ENCODE data around the gene CAPN5.
A peak's percentile ranks its signal among the peaks of the same experiment; 100 is the strongest.

CAPN5 gene

DNA sequence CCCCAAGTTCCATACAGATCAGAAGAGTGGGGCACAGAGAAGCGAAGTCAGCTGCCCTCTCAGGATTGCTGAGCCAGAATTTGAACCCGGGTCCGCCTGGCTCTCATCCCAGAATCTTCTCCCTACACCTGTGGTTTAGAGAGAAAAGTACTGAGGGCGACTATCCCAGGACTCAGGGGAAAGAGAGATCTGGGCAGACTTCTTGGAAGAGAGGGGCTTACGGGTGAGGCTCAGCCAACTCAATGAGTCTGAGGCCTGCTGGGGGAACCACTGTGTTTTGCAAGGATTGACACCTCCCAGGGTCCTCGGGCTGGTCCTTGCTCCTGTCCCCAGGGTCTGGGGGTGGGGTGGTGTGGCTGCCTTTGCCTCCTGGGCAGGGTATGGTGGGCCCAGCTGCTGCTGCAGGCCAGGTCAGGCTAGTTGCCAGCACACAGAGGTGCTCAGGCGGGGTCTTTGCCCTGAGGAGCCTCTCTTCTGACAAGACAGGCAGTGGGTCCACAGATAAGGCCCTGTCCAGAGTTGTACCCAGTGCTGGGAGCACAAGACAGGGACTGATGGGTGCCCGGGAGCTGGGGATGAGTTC, 1.2 kb downstream of the CAPN5 start:
- DNase-seq, result no peak

DNA sequence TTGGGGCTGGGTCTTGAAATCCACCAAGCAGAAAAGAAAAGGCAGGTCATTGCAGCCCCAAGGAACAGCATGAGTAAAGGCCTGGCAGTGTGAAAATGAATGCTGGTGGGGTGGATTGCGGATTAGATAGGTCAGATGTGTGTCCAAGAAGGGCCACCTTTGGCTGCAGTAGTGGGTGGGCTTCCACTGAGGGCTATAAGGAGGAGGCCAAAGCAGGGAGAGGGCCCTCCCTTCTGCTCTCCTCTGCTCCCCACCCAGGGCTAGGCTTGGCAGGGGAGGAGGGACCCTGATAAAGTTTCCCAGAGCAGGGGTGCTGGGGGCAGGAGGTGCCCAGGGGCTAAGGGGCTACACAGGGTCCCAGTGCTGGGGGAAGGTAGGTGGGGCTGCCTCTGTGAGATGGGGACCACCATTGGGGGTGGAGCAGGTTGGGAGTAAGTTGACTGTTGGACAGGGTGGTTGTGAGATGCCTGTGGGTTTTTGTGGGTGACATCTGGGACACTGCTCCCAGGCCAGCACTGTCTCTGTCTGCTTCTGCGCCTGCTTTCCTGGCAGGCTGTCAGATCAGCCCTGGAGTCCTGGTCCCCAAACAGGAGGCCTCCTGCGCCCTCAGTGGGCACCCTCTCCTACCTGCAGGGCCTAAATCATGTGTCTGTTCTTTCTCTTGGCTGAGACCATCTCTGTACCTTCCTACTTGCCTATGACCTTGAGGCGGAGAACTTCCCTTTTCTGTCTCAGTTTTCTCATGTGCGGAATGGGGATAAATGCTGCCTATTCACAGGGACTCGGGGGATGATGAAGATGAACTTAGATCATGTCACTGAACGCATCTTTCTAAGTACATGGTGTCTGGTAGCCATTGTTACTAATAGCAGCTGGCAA, 1.9 kb downstream of the CAPN5 start:
- no peak for DNase-seq

DNA sequence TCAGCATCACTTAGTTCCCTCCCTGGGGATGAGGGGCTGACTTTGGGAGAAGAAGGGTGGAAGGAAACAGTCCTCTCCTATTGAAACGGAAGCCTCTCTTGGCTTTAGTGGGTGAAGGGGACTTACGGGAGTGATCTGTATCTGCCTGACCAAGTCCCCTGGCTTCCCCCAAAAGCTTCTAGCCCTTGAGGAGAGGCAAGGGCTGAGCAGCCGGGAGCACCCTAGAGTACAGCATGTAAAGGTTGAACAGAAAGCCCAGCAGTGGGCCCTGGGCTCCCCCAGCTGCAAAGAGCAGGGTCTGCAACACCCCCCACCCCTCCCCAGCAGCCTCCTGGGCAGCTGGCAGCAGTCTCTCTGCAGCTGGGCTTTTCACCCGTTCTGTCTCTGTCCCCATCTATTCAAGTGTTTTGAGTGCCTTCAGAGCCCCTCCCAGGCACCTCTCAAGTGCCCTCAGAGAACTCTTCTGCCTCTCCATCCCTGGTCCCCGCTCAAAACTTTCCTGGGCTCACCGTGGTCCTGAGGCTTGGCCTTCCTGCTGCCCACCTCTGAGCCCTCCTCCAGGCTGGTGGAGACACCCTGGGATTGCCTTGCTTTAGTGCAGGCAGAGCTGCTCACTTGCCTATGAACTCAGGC, 2.7 kb downstream of the CAPN5 start:
- no peak for DNase-seq

DNA sequence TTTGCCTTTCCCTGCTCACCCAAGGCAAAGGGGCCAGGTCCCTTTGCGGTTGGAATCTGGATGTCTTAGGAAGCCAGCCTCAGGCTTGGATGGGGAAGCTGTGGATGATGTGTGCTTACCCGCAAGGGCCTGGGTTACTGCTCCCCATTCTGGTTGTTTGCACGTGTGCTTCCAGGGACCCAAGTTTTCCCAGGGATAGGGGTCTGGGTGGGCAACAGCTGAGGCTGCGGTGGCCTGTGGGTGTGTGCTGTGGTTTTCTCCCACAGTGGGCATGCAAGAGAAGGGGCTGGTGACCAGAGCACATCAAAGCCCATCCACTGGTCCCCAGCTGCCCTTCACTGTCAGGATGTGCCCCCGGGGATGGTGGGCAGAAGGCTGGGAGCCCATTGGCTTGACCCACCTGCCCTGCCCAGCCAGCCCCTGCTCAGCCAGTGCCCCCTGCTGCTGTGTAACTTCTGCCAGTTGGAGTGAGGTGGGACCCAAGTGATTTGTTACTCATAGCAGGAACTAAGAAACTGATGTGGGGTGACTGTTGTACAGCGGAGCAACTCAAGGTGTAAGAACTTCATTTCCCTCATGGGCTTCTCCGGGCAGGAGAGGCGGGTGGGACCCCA, 3.3 kb downstream of the CAPN5 start:
- DNase-seq, result no peak

DNA sequence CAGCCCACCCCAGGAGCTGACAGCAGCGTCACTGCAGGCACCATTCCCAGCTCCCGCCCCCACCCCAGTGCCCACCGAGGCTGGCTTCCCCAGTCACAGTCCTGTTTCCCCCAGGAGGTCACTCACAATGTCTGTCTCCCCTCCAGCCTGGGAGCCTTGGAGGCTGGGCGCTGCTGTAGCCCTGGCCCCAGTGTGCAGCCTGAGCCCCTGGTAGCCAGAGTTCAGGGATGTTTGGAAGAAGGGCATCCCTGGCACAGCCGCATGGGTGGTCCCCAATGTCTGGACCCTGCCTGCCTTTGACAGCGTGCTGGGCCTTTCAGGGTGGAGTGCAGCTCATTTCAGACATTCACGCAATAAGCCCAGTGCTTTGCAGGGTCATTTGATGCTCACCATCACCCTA, 4.3 kb downstream of the CAPN5 start:
- no peak for DNase-seq

DNA sequence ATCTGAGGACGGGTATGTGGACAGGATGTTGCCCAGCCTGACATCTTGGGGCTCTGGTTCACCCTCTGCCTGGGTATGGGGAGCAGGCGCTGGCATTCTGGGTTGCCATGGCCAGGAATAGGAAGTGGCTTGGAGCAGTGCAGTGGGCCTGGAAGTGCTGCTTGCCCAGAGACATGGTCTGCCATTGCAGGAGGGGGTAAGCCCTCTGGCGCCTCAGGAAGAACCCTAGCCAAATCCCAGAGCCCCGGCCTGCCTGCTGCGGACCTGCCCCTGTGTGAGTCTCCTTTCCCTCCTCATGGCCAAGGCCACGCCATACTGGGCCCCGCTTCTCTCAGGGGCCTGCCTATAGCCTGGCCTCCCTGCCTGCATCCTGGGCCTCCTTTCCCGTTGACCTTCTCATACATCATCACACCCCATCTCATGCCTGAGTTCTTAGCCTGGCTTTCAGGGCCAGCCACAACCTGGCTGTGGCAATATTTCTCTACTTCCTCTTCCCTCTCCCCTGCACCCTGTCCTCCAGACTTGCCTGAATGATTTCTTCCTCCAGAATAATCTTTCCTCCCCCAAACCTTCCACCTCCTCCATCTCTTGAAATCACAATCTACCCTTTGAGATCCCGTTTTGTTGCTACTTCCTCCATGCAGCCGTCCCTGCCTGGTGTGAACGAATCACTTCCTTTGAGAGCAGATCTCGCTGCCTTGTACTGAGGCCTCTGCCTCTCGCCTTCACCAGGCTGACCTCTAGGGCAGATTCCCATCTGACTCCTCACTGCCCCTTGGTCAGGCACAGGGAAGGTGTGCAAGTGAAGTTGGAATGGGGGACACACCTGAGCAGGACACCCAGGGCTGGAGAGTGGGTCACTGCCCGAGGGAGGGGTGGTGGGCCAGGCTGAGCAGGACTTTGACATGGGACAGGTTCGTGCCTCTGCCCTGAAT, 5.2 kb downstream of the CAPN5 start:
- no peak for DNase-seq

DNA sequence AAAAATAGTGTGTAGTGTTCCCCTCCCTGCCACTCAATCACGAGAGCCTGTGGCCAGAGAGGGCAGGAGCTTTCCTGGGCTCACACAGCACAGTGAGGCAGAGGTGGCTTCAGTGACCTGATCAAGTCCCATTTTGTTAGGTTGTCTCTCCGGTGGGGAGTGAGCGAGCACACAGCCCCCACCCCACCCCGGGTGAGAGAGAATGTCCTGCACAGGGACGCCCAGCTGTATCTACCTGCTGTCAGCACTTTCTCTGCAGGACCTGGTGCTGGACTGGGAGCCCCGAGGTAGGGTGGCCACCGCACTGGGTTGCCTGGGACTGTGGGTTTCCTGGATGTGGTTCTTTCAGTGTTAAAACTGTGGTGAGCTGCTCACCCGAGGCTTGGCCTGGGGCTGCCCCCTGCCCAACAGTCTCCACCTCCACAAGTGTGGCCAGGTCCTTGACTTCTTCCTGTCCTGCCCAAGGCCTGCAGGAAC, 6.1 kb downstream of the CAPN5 start:
- DNase-seq, result no peak

DNA sequence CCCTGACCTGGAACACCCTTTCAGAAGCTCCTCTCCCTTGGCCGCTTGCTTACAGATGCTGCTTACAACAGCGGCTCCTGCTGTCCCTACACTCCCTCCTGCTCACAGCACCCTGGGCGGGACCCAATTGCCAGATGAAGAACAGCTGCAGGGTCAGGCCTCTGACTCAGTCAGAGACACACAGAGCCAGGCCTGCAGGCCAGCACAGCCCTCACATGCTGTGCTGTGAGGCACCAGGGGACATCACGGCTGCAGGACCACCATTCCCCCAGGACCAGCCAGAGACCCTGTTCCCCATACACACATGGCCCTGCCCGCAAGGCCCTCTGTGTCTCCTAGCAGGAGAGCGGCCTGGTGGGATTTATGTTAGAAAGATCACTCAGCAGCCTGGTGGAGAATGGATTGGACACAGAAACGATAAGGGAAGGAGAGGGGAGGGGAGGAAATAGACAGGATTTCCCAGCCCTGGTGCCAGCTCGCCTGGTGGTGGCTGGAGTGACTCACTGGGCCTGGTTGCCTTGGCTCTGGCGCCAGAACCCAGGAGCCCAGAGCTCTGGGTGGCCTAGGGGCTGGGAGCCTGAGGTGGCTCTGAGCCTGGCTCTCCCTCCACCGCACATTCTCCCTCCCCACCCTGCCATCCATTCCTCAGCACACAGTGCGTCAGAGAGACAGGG, 6.7 kb downstream of the CAPN5 start:
- DNase-seq, result no peak

DNA sequence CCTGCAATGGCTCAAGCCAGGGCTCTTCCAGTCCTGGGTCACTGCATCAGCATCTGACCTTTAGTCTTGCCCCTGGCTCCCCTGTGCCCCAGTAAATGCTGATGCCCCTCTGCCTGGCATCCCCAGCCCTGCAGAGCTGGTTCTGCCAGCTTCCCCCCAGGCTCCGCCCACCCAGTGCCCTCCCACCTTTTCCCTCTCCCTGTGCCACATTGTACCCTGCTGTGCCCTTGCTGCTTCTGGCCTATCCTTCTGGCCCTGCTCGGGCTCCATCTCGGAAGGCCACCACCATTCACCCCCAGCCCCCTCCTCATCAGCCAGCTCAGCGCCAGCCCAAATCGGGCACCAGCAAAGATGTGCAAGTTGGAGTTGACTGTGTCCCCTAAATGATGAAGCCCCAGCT, 7.4 kb downstream of the CAPN5 start:
- DNase-seq, result no peak

DNA sequence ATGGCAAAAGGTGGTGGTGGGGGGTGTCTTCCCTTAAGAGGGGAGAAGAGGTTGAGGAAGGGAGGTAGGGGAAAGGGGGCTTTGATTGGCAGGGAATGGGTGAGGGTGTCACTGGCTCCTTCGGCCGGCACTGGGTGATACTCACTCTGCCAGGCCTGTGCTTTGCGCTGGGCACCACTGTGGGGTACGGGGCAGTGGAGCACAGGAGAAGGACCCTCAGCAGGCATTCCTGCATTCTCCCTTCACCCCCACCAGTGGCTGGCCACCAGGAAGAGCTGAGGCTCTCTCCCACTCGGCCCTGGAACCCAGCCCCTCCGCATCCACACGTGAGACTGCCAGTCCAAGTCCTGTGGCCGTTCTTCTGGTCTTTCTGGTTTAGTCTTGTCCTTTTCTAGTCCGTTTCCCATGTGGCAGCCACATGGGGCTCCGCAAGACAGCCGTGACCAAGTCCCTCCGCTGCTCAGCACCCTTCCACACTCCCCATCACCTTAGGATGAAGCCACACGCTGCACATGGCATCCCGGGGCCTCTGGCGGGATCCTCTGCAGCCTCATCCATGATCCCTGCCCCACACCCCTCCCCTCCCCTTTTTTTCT, 8.0 kb downstream of the CAPN5 start:
- no peak for DNase-seq

DNA sequence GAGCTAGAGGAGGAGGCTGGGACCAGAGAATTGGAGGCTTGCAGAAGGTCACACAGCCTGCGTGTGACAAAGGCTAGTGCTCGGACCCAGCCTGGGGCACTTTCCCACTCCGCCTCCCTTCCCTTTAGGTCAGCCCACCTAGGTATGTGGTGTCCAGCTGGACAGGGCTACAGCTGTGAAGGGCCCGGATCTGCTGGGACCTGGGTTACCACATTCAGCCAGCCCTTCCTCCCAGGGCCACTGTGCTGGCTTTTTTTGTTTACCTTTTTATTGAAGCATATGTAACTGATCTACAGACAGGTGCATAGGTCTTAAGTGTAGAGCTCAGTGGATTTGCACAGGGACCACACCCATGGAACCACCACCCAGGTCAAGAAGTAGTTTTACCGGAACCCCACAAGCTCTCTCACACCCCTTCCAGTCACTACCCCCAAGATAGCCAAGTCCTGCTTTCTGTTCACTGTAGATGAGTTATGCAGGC, 8.7 kb downstream of the CAPN5 start:
- DNase-seq, result no peak

DNA sequence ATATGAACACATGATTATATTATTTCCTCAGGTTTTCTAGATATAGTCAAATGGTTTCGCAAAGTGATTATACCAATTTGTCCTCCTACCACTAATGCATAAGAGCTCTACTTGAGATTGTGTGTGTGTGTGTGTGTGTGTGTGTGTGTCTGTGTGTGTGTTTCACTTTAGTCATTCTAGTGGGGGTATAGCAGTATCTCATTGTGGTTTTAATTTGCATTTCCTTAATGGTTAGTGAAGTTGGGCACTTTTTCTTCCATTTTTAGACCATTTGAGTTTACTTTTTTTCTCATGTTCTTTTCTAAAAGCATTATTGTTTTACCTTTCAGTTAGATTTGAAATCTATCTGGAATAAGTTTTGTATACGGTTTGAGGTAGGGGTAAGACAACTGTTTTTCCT, 12.9 kb downstream of the CAPN5 start:
- peak; percentile 12 for DNase-seq

DNA sequence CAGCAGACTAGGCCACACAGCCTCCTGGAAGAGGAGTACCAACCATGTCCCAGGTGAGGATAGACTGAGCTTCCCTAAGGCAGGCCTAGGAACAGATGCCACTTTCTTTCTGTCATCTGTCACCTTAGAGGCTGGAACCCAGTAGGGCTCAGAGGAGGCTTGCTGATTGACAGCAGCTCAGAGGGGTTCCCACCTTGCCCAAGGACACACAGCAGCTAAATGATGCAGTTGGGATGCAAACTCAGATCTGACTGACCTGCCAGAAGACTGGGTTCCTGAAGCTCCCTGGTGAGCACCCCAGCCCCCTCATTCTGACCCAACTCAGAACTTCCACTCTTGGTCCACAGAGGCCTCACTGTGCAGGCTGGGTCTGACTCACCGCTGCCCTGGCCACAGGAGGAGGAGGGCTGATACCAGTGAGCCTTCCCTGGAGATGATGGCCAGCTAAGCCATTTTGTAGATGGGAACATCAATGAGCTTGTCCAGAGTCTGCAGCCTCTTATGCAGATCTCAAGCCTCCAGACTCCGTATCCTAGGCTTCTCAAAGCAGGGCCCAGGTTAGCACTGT, 14.0 kb downstream of the CAPN5 start:
- DNase-seq, result peak; percentile 10

DNA sequence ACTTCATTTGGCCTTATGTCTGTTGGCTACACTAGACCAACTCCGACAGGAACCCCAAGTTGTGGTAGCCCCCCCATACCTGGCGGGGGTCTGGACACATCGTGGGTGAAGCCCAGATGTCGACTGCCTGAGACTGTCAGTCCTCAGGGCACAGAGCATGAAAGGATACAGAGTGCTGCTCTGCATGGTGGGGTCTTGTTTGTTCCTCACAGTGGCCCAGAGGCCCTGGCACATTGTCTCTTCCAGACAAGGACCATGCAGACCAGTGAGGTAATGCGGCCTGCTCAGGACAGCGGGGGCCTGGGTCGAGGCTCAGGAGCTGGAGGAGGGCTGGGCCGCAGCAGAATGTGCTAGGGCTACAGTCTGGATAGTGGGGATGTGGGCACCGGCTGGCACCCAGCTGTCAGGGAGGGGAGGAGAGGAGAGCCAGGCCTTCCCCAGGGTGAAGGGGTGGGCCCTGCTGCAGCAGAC, 14.6 kb downstream of the CAPN5 start:
- DNase-seq, result no peak

DNA sequence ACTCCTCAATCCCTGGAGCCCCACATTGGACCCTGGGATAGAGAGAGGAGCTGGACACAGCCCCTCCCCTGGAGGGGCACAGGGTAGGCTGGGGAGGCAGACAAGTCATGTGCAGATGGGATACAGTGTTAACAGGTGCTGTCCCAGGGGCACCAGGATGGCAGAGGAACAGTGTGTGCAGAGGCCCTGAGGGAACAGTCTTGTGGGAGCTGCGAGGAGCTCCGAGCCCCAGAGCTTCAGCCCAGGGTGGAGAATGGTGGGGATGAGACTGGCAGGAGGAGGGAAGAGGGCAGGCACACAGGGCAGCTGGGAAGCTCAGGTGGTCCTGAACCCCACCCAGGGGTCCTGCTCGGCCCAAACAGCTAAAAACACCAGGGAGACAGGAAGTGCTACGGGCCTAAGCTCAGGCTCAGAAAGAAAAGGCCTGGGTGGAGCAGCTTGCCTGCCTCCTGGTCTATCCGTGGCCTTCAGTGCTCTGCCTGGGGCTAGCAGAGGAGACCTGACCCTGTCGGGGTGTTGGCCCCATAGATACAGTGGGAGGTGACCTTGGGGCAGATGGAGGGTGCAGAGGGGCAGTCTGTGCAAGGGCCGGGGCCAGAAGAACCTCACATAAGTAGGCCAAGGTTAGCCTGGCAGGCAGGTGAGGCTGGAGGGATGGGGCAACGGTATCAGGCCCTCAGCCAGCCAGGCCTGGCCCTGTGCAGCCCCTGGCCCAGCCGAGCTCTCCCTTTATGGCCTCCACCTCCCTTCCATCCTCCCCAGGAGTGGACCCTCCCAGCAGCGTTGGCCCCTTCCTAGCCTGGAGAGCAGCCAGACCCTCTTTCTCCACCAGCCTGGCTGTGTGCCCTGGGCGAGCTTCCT, 15.4 kb downstream of the CAPN5 start:
- peak; percentile 5 for DNase-seq

DNA sequence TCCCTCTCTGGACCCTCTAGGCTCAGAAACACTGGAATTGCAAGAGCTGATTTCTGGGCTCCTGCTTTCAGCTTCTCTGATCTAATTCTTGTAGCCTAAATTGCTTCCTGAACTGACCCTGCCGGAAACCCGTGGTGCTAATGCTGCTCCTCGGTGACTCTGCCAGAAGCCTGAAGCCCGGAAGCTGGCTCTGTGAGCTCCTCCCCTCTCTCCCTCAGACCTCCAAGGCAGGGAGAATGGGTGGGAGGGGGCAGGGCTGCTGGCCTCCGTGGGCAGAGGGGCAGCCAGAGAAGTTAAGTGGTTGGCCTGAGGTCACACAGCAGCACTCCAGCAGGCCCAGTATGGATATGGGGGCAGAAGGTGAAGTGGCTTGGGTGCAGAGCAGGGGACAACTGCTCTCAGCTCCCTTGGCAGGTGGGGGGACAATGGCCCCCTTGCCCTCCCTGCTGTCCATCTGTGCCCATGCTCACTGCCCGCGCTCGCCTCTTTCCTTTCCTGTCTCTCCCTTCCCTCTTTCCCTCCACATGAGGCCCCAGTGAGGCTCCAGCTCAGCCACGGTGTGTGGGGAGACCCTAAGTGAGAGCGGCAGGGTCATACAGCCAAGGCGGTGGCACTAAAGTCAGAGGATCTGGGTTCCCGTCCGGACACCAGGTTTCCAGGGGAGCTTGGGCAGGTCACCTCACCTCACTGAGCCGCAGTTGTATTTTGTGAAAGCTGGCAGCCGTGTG, 16.2 kb downstream of the CAPN5 start:
- peak; percentile 43 for DNase-seq

DNA sequence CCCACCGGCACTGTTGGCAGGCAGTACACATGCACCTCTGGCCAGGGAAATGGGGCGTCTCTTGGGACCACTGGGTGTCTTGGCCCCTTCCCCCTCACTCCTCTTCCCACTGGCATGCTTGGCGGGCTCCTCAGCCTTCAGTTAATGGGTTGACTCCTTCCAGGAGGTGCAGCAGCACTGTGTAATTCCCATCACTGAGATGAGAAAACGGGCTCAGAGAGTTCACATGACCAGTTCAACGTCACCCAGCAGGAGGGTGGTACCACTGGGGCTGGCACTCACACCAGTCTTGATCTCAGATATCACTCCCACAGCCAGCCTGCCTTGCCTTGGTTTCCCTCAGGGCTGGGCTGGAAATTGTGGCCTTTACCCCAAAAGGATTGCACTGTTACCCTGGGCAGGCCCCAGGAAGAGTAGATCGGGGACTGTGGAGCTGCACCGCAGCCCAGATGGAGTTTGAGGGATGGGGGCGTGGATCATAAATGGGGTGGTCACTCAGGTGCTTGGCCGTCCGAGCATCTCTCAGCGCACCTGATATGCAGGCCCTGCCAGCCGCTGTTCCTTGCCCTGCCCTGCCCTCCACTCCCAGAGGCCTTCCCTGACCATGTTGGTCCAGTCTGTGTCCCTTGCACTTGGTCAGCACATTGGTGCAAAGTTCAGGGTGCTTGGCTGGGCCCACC, 16.9 kb downstream of the CAPN5 start:
- peak; percentile 10 for DNase-seq

DNA sequence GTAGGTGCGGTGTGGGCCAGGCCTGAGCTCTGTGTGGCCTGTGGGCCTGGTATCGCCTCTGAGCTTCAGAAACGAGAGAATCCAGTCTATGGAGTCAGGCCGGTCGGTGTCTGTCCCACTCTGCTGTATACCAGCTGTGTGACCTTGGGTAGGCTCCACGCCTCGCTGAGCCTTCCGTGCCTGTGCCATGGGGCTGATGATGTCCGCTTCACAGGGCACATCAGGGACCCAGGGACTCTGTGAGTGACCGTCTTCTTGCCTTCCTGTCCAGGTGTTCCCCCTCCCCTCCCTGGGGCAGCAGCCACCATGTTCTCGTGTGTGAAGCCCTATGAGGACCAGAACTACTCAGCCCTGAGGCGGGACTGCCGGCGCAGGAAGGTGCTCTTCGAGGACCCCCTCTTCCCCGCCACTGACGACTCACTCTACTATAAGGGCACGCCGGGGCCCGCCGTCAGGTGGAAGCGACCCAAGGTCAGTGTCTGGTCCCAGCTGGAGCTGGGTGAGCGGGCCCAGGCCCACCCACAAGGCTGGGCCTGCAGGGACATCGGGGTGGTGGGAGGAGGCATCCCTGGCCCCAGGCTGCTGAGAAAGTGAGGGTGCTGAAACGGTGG, 17.9 kb downstream of the CAPN5 start:
- peak; percentile 15 for DNase-seq
